ENCODE results near the gene PLEKHH2.
"Not testable (repeated sequence)": the region's sequence is repeated elsewhere in the genome, so short reads cannot be mapped to it uniquely, and the experiment has no call there.

Gene PLEKHH2

DNA sequence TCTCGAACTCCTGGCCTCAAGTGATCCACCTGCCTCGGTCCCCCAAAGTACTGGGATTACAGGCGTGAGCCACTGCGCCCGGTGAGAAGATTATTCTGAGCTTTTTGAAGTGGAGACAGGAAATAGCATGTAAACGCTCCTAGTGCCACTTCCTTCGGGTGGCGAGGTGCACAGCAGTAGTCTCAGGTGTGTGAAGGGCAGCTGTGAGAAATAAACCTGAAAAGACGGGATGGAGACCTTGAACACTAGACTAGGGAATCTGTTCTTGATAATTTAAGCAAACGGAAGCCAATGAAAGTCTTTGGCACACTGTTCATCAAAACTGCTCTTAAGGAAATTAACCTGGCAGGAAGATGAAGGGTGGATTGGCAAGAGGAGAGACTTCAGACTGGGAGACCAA is 439 bp upstream of the PLEKHH2 start:
- no peak for DNase-seq (ENCODE audit: low spot score)

DNA sequence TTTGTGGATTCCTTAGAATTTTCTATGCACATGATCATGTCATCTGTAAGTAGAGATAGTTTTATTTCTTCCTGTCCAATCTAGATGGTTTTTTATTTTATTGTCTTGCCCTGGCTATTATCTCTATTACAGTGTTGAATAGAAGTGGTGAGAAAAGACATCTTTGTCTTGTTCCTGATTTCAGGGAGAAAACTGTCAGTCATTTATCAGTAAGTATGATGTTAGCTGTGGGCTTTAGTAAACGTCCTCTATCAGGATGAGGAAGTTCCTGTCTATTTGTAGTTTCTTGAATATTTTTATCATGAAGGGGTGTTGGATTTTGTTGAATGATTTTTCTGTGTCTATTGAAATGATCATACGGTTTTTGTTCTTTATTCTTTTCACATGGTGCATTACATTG is 5.3 kb downstream of the PLEKHH2 start:
- DNase-seq (ENCODE audit: low spot score), result no peak

DNA sequence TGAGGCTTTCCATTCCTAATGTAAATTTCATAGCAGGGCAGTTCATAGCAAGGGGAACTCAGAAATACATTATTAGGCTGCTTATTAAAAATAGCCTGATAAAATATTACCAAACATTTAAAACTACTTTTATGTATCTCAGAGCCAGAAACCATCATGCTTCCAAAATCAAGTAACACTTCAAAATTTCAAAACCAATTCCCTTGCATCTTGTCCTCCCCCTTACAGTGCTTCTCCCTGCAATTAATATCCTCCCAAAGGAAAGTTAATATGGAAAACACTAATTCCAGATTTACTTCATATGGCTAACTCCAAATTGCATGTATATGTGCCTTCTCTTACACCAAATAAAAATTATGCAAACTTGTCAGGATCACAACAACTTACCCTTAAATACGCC is 6.6 kb downstream of the PLEKHH2 start:
- no peak for DNase-seq (ENCODE audit: low spot score)

DNA sequence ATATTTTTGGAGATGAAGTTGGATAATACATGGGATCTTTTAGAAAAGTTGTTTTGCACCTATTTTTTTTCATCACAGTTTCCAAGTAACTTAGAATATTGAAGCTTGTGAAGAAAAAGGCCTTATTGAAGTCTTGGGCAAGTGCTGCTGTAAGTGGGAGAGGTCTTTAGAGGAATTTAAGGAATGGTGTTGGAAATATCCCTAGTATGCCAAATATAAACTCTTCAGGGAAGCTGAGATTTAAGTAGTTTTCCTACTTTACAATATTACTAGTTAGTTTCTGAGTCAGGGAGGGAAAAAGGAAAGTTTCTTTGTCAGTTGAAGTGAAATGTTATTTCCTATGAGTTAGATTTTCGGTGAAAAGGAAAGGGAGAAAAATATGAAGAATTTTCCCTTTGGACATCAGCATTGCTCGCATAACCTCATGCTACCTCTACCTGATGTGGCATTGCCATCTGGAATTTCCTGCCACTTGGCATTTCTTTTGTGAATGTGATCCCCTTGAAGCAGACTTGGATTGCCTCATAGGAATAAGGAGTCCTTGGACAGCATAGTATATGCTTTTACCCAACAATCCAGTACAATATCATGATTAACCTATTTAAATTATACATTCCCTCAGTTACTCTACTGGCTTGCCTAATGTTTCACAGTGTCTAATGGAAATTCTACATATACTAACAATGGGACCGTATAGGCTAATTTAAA is 12.1 kb downstream of the PLEKHH2 start:
- DNase-seq (ENCODE audit: low spot score), result no peak

DNA sequence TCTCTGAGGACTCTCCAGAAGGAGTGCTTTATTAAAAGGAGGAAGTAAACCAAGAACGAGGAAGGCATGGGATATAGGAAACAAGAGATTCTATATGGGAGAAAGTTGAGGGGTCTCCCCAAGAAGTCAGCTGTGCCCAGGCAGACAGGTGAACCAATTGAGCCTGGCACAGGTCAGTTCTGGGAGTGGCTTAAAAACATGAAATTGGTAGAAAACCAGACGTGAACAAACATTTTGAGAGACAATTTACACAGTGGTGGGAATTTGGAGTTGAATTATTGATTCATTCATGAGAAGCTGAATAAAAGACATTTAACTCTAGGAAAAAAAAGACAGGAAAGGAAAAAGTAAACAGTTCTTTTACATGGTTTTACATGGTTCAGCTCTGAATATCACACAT is 16.4 kb downstream of the PLEKHH2 start:
- no peak for DNase-seq (ENCODE audit: low spot score)

DNA sequence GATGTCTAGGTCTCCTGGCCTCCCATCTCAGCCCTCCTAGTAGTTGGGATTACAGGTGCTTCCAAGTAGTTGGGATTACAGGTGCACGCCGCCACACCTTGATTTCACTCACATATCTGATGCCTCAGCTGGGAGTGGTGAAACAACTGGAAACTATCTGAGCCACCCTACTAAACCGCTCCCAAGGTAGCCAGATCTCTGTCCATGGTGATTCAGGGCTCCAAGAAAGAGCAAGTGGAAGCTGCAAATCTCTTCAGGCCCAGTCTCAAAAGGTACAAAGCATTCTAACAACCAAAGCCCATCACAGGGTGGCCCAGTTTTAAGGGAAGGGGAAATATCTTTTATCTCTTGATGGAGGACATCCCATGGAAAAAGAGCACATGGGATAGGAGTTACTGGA is 20.2 kb downstream of the PLEKHH2 start:
- no peak for DNase-seq (ENCODE audit: low spot score)

DNA sequence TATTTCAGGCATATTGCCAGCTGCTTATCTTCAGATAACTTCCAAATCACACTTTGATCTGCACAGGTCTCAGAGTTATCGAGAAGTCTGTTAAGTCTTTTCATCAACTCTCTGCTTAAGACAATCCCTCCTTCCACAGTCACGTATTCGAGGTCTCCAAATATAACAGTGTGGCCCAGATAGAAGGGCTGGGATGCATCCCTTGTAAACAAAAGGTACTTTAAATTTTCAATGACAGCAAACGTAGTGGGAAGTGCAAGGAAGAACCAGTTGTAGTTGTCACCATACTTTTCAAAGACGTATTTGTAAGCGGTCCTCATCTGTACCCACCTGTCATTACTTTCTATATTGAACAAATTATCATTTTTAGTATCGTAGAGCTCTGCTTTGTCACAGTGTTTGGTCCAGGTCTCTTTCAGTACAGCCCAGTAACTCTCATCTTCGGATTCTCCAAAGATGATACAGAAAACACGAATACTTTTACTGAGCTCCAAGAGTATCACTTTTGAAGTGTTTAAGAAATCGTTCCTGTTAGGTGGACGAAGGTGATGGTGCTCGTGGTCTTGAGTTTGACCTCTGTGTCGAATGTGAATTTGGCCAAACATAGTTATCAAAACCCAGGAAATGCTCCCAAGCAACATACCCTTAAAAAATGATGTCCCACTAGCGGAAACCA is 38.7 kb downstream of the PLEKHH2 start:
- no peak for DNase-seq (ENCODE audit: low spot score)

DNA sequence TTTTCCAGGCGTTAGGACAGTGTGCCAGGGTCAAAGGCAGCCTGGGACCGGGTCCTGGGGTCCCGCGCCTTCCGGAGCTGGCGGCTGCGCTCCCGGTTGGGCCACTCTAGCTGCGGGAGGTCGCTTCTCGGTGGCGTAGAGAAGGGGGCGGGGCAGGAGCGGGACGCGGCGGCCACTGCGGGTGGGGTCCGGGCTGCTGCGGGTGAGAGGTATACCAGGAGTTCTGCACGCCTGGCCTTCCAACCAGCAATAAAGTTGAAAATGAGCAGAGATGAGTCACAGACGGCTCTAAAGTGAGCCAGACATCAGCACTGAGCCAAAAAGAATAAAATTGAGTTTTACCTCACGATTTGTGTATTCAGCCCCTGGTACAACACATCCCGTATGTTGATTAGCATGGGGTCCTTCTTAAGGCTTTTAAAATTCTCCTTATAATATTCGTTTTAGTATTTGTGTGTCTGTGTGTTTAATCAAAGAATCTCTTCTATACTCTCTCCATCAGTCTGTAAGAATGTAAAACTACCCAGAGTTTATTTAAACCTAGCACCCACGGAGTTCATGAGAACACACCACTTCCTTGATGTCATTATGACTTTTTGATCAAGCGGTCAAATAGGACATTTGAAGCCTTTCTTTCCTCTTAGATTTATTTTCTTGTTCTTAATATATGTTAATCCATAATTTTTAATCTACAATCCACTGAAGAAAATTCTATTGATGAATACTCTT is 39.4 kb downstream of the PLEKHH2 start, which contains the start of gene C1GALT1C1L:
Gene C1GALT1C1L, minus strand, starts transcription at position 108 of the 729 bp plus-strand sequence. Its CDS starts 107 bp downstream, at position 1.
- peak; percentile 26 for DNase-seq (ENCODE audit: low spot score)

DNA sequence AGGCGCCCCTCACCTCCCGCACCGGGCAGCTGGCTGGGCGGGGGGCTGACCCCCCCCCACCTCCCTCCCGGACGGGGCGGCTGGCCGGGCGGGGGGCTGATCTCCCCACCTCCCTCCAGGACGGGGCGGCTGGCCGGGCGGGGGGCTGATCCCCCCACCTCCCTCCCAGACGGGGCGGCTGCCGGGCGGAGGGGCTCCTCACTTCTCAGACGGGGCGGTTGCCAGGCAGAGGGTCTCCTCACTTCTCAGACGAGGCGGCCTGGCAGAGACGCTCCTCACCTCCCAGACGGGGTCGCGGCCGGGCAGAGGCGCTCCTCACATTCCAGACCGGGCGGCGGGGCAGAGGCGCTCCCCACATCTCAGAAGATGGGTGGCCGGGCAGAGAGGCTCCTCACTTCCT is 40.7 kb downstream of the PLEKHH2 start:
- not testable (repeated sequence) for DNase-seq (ENCODE audit: low spot score)

DNA sequence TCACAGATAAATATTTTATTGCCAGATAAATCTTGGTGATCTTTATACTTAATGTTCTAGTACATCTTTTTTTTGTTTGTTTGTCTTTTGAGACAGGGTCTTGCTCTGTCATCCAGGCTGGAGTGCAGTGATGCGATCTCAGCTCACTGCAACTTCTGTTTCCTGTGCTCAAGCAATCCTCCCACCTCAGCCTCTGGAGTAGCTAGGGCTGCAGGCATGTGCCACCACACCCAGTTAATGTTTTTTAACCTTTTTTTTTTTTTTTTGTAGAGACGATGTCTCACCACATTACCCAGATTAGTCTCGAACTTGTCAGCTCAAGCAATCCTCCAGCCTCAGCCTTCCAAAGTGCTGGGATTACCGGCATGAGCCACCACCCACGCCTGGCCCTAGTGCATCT is 48.3 kb downstream of the PLEKHH2 start:
- DNase-seq (ENCODE audit: low spot score), result no peak

DNA sequence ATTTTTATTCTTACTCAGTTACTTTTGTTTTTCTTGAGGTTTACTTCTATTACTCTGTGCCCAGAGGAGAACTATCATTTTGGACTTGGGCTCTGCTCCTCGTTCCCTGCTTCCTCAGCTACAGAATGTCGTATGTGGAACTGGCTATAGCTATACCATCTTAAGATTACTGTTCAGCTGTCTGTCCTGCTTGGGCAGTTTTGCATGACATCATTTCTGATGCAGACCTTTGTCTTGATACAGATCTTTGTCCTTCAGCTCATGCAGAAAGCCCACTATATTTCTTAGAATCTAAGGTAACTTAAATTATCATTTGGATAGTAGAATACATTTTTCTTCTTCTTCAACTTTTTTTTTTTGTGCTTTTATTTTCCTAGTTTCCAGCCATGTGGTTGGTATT is 52.9 kb downstream of the PLEKHH2 start:
- no peak for DNase-seq (ENCODE audit: low spot score)

DNA sequence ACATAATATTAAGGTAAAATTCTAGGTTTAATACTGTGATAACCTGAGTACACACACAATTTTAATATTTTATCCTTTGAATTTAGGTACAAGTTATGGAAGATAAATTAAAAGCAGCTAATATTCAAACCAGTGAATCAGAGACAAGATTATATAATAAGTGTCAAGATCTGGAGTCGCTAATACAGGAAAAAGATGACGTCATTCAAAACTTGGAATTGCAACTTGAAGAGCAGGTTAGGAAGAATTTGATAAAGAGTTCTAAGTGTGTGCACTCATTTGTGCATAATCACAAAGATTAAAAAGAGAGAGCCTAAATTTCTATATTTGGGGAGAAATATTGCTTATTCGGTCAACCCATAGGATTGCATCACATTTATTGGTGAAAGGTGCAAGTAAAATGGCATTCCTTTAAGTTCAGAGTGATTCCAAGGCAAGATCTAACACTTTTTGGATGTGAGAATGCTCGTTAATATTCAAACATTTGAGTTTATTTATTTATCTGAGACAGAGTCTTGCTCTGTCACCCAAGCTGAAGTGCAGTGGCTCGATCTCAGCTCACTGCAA is 55.5 kb downstream of the PLEKHH2 start:
- no peak for DNase-seq (ENCODE audit: low spot score)

DNA sequence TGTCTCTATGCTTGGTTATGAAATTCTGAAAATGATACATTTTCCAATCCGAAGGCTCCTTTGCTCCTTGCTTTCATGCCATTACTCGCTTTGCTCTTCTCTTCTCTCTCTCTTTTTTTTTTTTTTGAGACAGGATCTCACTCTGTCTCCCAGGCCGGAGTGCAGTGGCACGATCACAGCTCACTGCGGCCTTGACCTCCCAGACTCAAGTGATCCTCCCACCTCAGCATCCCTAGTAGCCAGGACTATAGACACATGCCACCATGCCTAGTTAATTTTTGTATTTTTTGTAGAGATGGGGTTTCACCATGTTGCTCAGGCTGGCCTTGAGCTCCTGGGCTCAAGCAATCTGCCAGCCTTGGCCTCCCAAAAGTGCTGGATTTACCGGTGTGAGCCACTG is 61.1 kb downstream of the PLEKHH2 start:
- not testable (repeated sequence) for DNase-seq (ENCODE audit: low spot score)

DNA sequence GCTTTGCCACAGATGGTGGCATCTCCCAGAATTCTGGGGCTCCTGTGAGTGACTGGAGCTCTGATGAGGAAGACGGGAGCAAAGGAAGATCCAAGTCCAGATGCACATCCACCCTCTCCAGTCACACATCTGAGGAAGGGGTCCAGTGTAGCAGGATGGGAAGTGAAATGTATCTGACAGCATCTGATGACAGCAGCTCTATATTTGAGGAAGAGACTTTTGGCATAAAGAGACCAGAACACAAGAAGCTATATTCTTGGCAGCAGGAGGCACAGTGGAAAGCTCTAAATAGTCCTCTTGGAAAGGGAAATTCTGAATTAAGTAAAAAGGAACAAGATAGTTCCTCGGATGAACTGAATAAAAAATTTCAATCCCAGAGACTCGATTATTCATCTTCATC is 62.7 kb downstream of the PLEKHH2 start:
- DNase-seq (ENCODE audit: low spot score), result no peak

DNA sequence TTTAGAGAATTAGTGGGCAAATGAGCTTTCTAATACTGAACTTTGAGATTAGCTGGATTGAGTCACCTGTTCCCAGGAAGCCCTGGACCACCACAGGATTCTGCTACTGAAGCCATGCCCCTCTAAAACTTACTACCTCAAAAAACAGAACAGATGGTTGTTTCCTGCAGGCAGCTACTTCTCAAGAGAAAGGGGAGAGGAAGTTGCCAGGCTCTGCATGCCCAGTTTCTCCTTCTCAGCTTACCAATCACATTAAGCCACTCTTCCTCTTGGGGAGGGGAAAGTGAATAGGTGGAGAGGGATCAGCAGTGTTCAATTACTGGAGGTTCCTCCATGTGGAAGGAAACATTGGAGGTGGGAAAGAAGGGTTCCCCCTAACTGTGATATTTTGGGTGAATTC is 64.1 kb downstream of the PLEKHH2 start:
- no peak for DNase-seq (ENCODE audit: low spot score)

DNA sequence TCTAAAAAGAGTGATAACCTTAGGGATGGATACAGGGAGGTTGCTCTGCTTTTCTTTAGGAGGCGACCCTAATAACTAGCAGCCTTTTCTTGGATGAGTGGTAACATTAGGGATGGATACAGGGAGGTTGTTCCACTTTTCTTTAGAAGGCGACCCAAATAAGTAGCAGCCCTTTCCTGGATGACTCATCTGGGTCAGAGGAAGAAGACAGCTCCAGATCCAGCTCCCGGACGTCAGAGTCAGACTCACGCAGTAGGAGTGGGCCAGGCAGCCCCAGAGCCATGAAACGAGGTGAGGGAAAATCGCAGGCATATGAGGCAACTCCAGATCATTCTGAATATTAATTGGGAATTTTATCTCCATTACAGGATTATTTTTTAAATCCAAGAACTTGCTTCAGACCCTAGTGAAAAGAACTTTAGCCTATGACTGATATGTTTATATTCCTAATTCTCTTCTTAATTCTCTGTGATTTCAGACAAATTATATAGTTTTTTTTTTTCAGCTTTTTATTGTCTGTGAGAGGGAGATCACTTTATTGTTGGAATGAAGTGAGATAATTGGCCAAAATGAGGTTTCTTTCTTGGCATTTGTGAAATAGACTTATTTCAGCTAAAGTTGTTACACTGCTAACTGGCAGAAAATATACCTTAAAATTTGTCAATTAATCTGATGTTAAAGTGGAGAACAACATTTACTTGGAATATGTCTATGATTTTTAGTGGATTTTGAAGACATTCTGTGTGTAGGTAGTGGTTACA is 70.4 kb downstream of the PLEKHH2 start:
- no peak for DNase-seq (ENCODE audit: low spot score)

DNA sequence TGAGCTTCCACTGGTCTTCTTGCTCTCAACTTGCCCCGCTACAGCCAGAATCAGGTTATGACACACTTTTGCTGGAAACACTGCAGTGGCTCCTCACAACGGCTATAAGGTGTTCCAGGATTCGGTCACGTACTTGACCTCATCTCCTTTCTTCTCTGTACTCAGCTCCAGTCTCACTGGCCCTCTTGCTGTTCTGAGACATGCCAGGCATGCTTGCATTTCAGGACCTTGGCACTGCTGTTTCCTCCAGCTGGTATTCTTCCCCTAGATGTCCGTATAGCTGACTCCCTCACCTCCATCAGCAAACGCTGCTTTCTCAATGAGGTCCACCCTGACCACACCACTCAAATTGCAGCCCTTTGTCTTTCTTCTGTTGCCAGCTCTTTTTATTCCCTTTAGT is 71.1 kb downstream of the PLEKHH2 start:
- DNase-seq (ENCODE audit: low spot score), result no peak

DNA sequence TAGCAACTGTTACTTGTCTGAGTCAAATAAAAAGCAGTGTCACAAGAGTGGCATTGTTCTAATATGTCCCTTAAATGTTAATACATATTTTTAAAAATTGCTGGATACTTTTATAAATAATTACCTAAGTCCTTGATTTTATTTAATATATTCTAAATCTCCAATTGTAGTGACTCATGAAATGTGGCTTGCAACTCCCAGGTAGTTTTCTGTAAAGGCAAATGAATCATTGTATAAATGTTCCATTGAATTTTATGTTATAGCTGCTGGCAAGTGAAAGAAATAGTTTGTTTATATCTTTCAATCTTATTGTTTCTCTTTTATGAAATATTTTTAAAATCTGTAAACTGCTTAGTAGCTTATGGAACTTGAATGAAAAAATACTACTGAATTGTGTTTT is 71.8 kb downstream of the PLEKHH2 start:
- no peak for DNase-seq (ENCODE audit: low spot score)

DNA sequence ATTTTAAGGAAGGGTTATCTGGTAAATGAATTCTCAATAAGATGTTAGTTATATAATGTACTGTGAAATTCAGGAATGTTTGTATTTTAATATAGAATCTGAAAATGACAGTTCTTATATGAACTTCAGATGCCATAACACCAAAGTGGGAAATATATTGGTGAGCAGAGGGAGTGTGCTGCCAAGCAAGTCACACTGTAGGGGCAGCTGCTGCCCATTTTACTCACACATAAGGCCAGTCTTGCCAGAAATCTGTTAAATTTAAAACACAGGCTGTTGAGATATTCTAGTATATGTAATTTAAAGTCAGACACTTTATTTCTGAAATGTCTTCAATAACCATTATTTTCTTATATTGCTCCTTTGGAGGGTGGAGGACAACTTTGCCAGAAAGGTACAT is 73.8 kb downstream of the PLEKHH2 start:
- no peak for DNase-seq (ENCODE audit: low spot score)

DNA sequence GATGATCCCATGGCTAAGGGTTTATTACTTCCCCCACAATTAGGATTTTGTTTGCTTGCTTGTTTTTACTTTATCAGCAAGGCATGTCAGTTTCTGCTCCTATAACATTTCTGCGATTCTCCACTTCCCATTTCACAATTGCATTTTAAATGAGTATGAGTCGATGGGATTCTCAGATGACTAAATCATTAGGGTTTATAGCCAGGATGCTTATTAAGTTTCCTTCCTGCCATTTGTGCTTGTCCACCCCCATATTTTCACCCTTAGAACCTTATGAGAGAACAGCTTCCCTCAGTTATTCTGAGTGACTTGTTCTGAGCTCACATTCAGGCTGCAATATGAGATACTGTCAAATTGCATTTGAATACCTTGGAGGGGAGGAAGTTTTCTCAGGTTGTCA is 77.1 kb downstream of the PLEKHH2 start:
- no peak for DNase-seq (ENCODE audit: low spot score)

DNA sequence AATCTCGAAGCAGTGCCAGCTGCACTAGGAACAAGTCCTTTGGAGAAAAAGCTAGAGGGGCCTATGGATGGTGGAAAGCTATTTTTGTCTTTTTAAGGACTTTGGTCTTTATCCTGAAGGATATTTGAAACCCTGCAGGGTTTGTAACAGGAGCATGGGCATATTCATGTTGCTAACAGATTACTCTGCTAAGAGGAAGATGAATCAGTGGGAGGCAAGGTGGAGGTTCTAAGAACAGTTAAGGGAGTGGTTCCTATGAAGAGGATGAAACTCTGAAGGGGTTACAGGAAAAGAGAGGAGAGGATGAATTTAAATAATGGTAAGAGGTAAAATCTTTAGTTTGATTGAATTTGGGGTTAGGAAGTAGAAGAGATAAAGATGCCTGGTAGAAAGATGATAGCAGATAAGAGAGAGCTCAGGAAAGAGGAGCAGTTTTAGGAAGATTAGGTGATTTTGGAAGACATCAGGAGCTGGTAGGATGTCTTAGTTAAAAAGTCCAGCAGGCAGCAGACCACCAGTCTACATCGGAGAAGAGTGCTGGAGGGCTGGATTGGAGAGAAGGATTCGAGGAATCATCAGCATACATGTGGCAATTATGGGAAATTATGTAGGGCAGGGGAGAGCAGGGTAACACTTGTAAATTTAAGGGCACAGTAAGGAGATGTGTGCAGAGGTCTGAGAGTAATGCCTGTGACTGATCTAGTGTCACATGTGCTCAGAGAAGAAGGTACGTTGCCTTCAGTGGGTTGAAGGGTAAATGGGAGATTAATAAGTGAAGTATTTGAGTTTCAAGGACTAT is 78.4 kb downstream of the PLEKHH2 start:
- DNase-seq (ENCODE audit: low spot score), result no peak
